ENCODE data around the gene KCND3.

The KCND3 gene

DNA sequence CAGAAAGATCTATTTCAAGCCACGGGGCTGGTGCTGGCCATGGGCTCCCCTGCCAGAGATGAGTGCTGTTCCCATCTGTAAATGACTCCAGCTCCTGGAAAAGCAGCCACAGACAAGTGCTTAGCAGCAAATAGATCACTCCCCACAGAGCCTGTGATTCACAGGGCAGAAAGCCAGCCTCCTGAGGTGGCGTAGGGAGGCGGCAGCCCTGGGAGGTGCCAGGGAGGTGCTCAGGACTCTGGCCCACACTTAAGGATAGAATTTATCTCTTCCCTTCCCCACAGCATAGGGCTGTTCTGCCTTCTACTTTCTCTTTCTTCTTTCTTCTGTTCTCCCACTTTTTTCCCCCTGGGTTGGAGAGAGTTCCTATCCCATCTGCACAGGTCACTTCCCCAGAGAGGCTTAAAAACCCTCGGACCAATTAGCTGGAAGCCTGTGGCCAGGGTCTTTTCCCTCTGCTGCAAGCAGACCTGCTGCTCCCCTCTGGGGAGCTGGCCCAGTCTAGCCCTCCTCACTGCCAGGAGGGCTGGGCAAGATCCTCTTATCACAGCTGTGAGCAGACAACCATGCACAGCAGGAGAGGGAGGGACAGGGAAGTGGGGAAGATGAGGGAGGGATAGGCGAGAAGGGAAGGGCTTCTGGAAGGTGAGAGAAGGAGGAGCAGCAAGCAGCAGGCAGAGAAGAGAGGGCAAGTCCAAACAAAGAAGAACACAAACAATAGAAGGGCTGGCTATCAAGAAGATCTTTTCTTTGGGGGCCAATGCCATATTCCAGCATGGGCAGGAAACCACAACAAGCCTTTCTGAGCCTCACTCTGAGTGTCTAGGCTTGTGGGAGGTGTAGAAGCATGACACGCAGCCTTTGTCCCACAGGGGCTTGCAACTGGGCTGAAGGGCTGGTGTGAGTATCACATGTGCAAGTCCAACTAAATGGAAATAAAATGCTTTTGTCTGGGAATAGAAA, 41.0 kb downstream of the KCND3 start:
- Histone ChIP-seq H3K9ac (ENCODE audit: low read depth in 1 of 2, low read length in 2 of 2) (no peak overlapping the region), H3K27ac (ENCODE audit: low read depth in 2 of 2, low read length in 2 of 2) (no peak overlapping the region), H3K36me3 (ENCODE audit: control insufficient read depth in 2 of 2, insufficient read depth in 2 of 2, low read length in 2 of 2) (no peaks in the 10 kb centered on the region), H3K27me3 (ENCODE audit: control insufficient read depth in 2 of 2, insufficient read depth in 2 of 2, low read length in 2 of 2) (no peaks in the 10 kb centered on the region), H3K9me3 (ENCODE audit: control insufficient read depth in 2 of 2, low read length in 2 of 2) (no peaks in the 10 kb centered on the region), H3K4me1 (ENCODE audit: control insufficient read depth in 2 of 2, insufficient read depth in 2 of 2, low read length in 2 of 2) (no peaks in the 10 kb centered on the region), H3K4me3 (ENCODE audit: low read length in 2 of 2) (no peak overlapping the region)

DNA sequence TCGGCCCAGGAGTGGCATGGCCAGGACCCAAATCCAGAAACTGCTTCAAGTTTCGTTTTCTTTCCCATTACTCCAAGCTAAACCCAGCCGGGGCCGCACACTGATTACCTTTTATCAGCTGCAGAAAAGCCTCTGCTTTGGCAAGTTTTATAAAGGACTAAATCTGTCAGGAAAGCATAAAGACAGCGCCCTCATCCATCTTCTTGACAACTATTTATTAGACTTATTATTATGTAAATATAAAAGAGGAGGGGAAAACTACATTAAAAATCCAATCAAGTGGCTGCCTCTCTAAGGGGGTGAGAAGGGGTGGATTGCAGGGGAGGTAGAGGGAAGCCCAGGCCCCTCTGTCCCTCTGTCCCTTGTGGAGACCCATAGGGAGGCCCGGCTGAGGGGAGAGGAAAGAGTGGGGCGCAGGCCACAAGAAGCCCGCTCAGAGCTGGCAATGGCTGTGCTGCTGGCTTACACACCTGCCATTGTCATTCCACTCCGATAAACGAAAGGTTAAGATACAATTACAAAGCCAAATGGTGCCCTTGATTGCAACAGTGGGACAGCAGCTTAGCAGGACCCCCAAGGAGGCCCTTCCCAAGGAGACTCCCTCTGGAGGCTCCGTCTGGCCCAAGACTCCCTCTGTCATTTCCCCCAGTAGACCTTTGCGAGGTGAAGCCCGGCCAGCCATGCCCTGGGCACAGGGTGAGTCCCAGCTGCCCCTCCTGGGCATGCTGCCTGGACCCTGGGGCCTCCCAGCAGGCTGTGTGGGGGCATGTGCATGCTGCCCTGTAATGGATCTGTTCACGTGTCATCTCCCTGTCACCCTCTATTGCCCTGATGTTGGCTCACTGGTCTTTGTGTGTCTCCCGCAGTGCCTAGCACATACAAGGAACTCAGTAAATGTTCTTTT, 45.4 kb downstream of the KCND3 start:
- no peak overlapping the region for H3K9ac ChIP-seq (ENCODE audit: low read depth in 1 of 2, low read length in 2 of 2)
- no peaks in the 10 kb centered on the region for H3K9me3 ChIP-seq (ENCODE audit: control insufficient read depth in 2 of 2, low read length in 2 of 2)
- H3K4me3 ChIP-seq (ENCODE audit: low read length in 2 of 2), result no peak overlapping the region
- H3K4me1 ChIP-seq (ENCODE audit: control insufficient read depth in 2 of 2, insufficient read depth in 2 of 2, low read length in 2 of 2), result no peaks in the 10 kb centered on the region
- H3K27me3 ChIP-seq (ENCODE audit: control insufficient read depth in 2 of 2, insufficient read depth in 2 of 2, low read length in 2 of 2), result no peaks in the 10 kb centered on the region
- H3K27ac ChIP-seq (ENCODE audit: low read depth in 2 of 2, low read length in 2 of 2), result no peak overlapping the region
- H3K36me3 ChIP-seq (ENCODE audit: control insufficient read depth in 2 of 2, insufficient read depth in 2 of 2, low read length in 2 of 2), result no peaks in the 10 kb centered on the region

DNA sequence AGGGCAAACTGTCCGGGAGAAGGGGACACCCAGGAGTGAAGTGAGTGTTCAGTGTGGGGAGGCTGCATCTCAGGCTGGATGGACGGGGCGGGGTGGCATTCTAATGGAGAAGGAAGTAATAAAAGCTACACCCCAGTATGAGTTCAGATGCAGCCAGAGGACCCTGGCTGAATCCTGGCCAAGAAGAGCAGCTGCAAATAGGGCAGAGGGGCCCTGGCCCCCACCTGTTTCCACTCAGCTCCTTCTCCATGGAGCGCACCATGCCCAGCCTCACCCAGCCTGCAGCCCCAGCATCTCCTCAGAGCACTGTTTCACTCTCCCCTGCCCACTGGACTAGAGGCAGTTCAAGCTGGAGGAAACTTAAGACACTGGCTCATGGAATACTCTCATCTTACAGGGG, 46.4 kb downstream of the KCND3 start:
- Histone ChIP-seq H3K27ac (ENCODE audit: low read depth in 2 of 2, low read length in 2 of 2) (no peak overlapping the region), H3K9me3 (ENCODE audit: control insufficient read depth in 2 of 2, low read length in 2 of 2) (no peaks in the 10 kb centered on the region), H3K36me3 (ENCODE audit: control insufficient read depth in 2 of 2, insufficient read depth in 2 of 2, low read length in 2 of 2) (no peaks in the 10 kb centered on the region), H3K9ac (ENCODE audit: low read depth in 1 of 2, low read length in 2 of 2) (no peak overlapping the region), H3K4me3 (ENCODE audit: low read length in 2 of 2) (no peak overlapping the region), H3K4me1 (ENCODE audit: control insufficient read depth in 2 of 2, insufficient read depth in 2 of 2, low read length in 2 of 2) (no peaks in the 10 kb centered on the region), H3K27me3 (ENCODE audit: control insufficient read depth in 2 of 2, insufficient read depth in 2 of 2, low read length in 2 of 2) (no peaks in the 10 kb centered on the region)

DNA sequence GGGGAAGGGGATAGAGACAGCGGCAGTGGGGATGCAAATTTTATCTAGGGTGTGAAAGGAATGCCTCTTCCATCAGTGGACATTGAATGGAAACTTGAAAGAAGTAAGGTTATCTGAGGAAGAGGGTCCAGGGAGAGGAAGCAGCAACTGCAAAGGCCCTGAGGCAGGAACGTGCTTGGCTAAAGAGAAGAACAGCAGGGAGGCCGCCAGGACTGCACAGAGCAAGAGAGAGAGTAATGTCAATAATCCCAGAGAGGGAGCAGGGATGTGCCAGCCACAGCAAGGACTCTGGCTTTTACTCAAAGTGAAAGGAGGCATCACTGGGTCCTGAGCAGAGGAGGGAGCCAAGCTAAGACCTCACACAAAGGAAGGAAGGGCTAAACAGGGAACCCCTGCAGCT, 50.9 kb downstream of the KCND3 start:
- Histone ChIP-seq H3K27me3 (ENCODE audit: control insufficient read depth in 2 of 2, insufficient read depth in 2 of 2, low read length in 2 of 2) (no peaks in the 10 kb centered on the region), H3K9ac (ENCODE audit: low read depth in 1 of 2, low read length in 2 of 2) (no peak overlapping the region), H3K27ac (ENCODE audit: low read depth in 2 of 2, low read length in 2 of 2) (no peak overlapping the region), H3K36me3 (ENCODE audit: control insufficient read depth in 2 of 2, insufficient read depth in 2 of 2, low read length in 2 of 2) (no peaks in the 10 kb centered on the region), H3K9me3 (ENCODE audit: control insufficient read depth in 2 of 2, low read length in 2 of 2) (no peaks in the 10 kb centered on the region), H3K4me1 (ENCODE audit: control insufficient read depth in 2 of 2, insufficient read depth in 2 of 2, low read length in 2 of 2) (no peaks in the 10 kb centered on the region), H3K4me3 (ENCODE audit: low read length in 2 of 2) (no peak overlapping the region)

DNA sequence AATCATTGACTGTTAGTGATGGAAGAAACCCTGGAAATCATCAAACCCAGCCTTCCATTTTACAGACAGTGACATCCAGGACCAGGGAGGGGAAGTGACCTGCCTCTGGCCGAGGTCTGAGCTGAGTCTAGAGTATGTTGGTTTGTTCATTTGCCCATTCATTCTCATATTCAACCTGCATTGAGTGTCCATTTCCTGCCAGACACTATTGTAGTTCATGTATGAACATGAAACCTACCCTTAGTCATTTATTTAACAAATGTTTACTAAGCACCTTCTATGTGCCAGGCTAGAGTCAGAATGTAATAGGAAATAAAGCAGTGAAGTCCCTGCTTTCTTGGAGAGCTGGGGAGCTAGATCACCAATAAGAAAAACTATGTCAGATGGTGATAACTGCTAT, 51.3 kb downstream of the KCND3 start:
- Histone ChIP-seq H3K9ac (ENCODE audit: low read depth in 1 of 2, low read length in 2 of 2) (no peak overlapping the region), H3K27me3 (ENCODE audit: control insufficient read depth in 2 of 2, insufficient read depth in 2 of 2, low read length in 2 of 2) (no peaks in the 10 kb centered on the region), H3K4me3 (ENCODE audit: low read length in 2 of 2) (no peak overlapping the region), H3K36me3 (ENCODE audit: control insufficient read depth in 2 of 2, insufficient read depth in 2 of 2, low read length in 2 of 2) (no peaks in the 10 kb centered on the region), H3K27ac (ENCODE audit: low read depth in 2 of 2, low read length in 2 of 2) (no peak overlapping the region), H3K9me3 (ENCODE audit: control insufficient read depth in 2 of 2, low read length in 2 of 2) (no peaks in the 10 kb centered on the region), H3K4me1 (ENCODE audit: control insufficient read depth in 2 of 2, insufficient read depth in 2 of 2, low read length in 2 of 2) (no peaks in the 10 kb centered on the region)

DNA sequence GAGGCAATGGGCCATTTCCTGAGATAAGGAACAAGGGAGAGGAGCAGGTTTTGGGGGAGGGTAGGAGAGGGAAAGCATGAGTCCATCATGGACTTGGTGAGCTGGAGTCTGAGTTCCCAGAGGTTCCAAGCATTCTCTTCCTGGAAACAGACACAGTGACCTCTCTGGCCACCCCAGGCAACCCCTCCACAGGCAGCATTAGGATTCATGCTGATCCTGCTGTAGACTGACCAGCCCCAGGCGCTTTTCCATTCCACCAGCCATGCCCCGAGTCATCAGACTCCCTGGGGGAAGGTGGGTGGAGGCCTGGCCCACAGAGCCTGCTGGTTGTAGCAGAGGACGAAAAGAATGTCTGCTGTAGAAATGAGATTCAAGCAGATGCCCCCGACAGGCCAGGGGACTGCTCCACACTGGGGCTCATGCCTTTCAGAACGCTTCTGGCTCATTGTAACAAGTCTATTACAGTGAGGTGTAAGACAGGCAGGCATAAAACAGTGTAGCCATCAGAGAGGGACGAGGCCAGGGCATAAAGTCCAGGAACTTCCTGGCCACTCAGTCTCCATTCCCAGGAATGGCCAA, 52.2 kb downstream of the KCND3 start:
- no peaks in the 10 kb centered on the region for H3K4me1 ChIP-seq (ENCODE audit: control insufficient read depth in 2 of 2, insufficient read depth in 2 of 2, low read length in 2 of 2)
- H3K9me3 ChIP-seq (ENCODE audit: control insufficient read depth in 2 of 2, low read length in 2 of 2), result no peaks in the 10 kb centered on the region
- H3K27ac ChIP-seq (ENCODE audit: low read depth in 2 of 2, low read length in 2 of 2), result no peak overlapping the region
- no peaks in the 10 kb centered on the region for H3K36me3 ChIP-seq (ENCODE audit: control insufficient read depth in 2 of 2, insufficient read depth in 2 of 2, low read length in 2 of 2)
- H3K27me3 ChIP-seq (ENCODE audit: control insufficient read depth in 2 of 2, insufficient read depth in 2 of 2, low read length in 2 of 2), result no peaks in the 10 kb centered on the region
- H3K9ac ChIP-seq (ENCODE audit: low read depth in 1 of 2, low read length in 2 of 2), result no peak overlapping the region
- H3K4me3 ChIP-seq (ENCODE audit: low read length in 2 of 2), result no peak overlapping the region

DNA sequence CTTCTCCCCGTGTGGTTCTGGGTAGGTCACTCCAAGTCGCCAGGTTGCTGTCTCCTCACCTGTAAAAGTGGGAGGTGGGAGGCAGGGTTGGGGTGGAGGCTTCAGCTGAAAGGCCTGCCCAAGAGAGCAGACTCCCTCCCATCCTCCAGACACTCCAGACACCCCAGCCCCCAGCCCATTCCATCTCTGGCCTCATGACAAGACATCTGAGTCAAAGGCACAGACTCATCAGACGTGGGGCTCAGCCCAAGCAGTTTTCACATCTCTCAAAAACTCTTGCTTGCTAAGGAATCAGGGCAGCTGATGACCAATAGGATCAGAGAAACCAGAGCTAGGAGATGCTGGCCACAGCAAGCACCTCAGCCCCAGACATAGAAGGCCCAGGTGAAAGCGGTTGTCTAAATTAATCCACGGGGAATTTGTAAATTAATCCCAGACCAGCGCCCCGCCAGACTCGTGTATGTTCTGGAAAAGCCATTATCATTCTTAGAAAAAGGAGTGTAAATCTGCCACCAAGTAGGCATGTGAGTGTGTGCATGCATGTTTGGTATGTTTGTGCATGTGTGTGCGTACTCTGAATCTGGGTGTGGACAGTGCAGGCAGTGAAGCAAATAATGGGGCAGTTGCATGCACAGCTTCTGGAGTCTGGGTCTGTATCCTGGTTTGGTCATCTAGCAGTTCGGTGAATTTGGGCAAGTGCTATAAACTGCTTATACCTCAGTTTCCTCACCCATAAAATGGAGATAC, 55.2 kb downstream of the KCND3 start:
- H3K36me3 ChIP-seq (ENCODE audit: control insufficient read depth in 2 of 2, insufficient read depth in 2 of 2, low read length in 2 of 2), result no peaks in the 10 kb centered on the region
- H3K4me3 ChIP-seq (ENCODE audit: low read length in 2 of 2), result no peak overlapping the region
- no peak overlapping the region for H3K27ac ChIP-seq (ENCODE audit: low read depth in 2 of 2, low read length in 2 of 2)
- no peaks in the 10 kb centered on the region for H3K9me3 ChIP-seq (ENCODE audit: control insufficient read depth in 2 of 2, low read length in 2 of 2)
- no peaks in the 10 kb centered on the region for H3K27me3 ChIP-seq (ENCODE audit: control insufficient read depth in 2 of 2, insufficient read depth in 2 of 2, low read length in 2 of 2)
- H3K9ac ChIP-seq (ENCODE audit: low read depth in 1 of 2, low read length in 2 of 2), result no peak overlapping the region
- no peaks in the 10 kb centered on the region for H3K4me1 ChIP-seq (ENCODE audit: control insufficient read depth in 2 of 2, insufficient read depth in 2 of 2, low read length in 2 of 2)

DNA sequence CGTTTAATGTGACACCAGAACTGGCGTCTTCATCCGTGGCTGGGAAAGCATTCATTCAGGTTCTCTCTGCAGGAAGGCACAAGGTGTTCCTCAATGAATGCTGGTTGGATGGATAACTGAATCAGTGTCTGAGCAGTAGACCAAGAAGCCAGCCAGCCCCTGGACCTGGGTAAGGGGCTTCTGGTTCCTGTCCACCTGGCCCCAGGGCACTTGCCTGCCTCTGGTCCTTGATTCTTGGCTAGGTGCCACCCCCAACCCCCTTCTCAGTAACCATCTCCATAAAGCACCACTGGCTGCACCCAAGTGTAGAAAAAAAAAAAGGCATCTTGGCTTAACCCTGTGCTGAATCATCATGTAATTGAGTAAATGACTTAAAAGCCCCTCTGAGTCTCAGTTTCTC, 59.1 kb downstream of the KCND3 start:
- no peaks in the 10 kb centered on the region for H3K9me3 ChIP-seq (ENCODE audit: control insufficient read depth in 2 of 2, low read length in 2 of 2)
- no peak overlapping the region for H3K27ac ChIP-seq (ENCODE audit: low read depth in 2 of 2, low read length in 2 of 2)
- no peaks in the 10 kb centered on the region for H3K27me3 ChIP-seq (ENCODE audit: control insufficient read depth in 2 of 2, insufficient read depth in 2 of 2, low read length in 2 of 2)
- H3K4me3 ChIP-seq (ENCODE audit: low read length in 2 of 2), result no peak overlapping the region
- no peaks in the 10 kb centered on the region for H3K36me3 ChIP-seq (ENCODE audit: control insufficient read depth in 2 of 2, insufficient read depth in 2 of 2, low read length in 2 of 2)
- no peak overlapping the region for H3K9ac ChIP-seq (ENCODE audit: low read depth in 1 of 2, low read length in 2 of 2)
- H3K4me1 ChIP-seq (ENCODE audit: control insufficient read depth in 2 of 2, insufficient read depth in 2 of 2, low read length in 2 of 2), result no peaks in the 10 kb centered on the region

DNA sequence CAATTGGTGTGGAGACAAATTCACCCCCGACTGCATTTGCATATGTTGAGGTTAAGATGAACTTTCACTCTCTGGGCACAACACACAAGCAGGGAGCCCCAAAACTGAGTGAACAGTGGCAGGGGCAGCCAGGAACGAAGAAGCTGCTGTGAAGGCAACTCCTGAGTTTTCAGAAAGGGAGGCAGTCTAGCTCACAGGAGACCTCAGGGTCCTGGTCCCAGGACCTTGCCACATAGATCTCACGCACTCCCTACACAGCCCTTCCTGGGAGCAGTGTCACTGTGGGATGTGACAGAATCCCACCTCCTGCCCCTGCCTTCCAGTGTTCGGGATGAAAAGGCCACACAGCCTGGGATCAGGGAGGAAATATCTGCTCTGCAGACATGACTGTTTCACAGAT, 60.9 kb downstream of the KCND3 start:
- no peak overlapping the region for H3K4me3 ChIP-seq (ENCODE audit: low read length in 2 of 2)
- H3K27me3 ChIP-seq (ENCODE audit: control insufficient read depth in 2 of 2, insufficient read depth in 2 of 2, low read length in 2 of 2), result no peaks in the 10 kb centered on the region
- no peaks in the 10 kb centered on the region for H3K9me3 ChIP-seq (ENCODE audit: control insufficient read depth in 2 of 2, low read length in 2 of 2)

More for the DNA sequence above, 60.9 kb downstream of the KCND3 start:
- H3K4me1 ChIP-seq (ENCODE audit: control insufficient read depth in 2 of 2, insufficient read depth in 2 of 2, low read length in 2 of 2), result no peaks in the 10 kb centered on the region
- no peaks in the 10 kb centered on the region for H3K36me3 ChIP-seq (ENCODE audit: control insufficient read depth in 2 of 2, insufficient read depth in 2 of 2, low read length in 2 of 2)
- H3K9ac ChIP-seq (ENCODE audit: low read depth in 1 of 2, low read length in 2 of 2), result no peak overlapping the region
- no peak overlapping the region for H3K27ac ChIP-seq (ENCODE audit: low read depth in 2 of 2, low read length in 2 of 2)
